ENCODE results near the gene CCDC91. TPM values are rescaled to one million over a fixed set of nuclear protein-coding genes. Genes with fewer than 3 reads are reported as not detected.

CCDC91 gene
- polyA plus RNA-seq, 1 donor (not counting 4 experiments of a cell fraction or from before 2014, with no cell fraction given) = 26.5 TPM

- Histone ChIP-seq H3K4me2 (ENCODE audit: control insufficient read depth, extremely low read depth, insufficient read depth, low read depth, low read length) (no peak overlapping the region), H3K4me3 (ENCODE audit: control insufficient read depth in 2 of 3, extremely low read depth in 1 of 3, insufficient read depth in 2 of 3, low read depth in 1 of 3, low read length in 3 of 3) (no peak overlapping the region), H3K4me1 (ENCODE audit: control insufficient read depth, extremely low read depth, insufficient read depth, low read length) (no peaks in the 10 kb centered on the region), H2AFZ (ENCODE audit: control insufficient read depth, low read length) (no peak overlapping the region), H3K27me3 (ENCODE audit: control insufficient read depth, extremely low read depth, insufficient read depth, low read length) (no peaks in the 10 kb centered on the region), H4K20me1 (ENCODE audit: control insufficient read depth, extremely low read depth, insufficient read depth, low read length) (no peaks in the 10 kb centered on the region), H3K9me3 (ENCODE audit: control insufficient read depth, low read depth, low read length) (no peaks in the 10 kb centered on the region), H3K9ac (ENCODE audit: control insufficient read depth, extremely low read depth, insufficient read depth, low read length) (no peak overlapping the region), H3K27ac (ENCODE audit: control insufficient read depth, insufficient read depth, low read length) (no peak overlapping the region), H3K36me3 (ENCODE audit: control insufficient read depth in 2 of 2, extremely low read depth in 1 of 2, insufficient read depth in 2 of 2, low read length in 2 of 2) (peaks cover 0 to 5% of the 10 kb centered on the region in 2 experiments), H3K79me2 (ENCODE audit: control insufficient read depth, insufficient read depth, low read length) (no peaks in the 10 kb centered on the region), H3K9me1 (ENCODE audit: control insufficient read depth, extremely low read depth, insufficient read depth, low read length) (no peaks in the 10 kb centered on the region)
- DNase-seq (ENCODE audit: low read depth, low spot score) = no peak
- dilution Hi-C loops (cut with MboI; ENCODE audit: extremely low pct_ligation_motif_present, low sequenced_read_pairs) = no loop called here
- no peak for TF ChIP-seq EZH2 (IDR thresholded peaks at IDR 0.05; ENCODE audit: low read length)
- TF ChIP-seq CTCF (optimal IDR thresholded peaks at IDR 0.05 in 1 of 3, IDR thresholded peaks at IDR 0.05 in 1 of 3, conservative IDR thresholded peaks at IDR 0.05 in 1 of 3; ENCODE audit: extremely low read depth in 1 of 3, insufficient read depth in 2 of 3, low read length in 3 of 3) = no peak
- no peak for FAIRE-seq
Observed at GRCh38 chr12:28349196-28349595, 158.9 kb downstream of the CCDC91 start.

- no peak for TF ChIP-seq EZH2 (IDR thresholded peaks at IDR 0.05; ENCODE audit: low read length)
- TF ChIP-seq CTCF (optimal IDR thresholded peaks at IDR 0.05 in 1 of 3, IDR thresholded peaks at IDR 0.05 in 1 of 3, conservative IDR thresholded peaks at IDR 0.05 in 1 of 3; ENCODE audit: extremely low read depth in 1 of 3, insufficient read depth in 2 of 3, low read length in 3 of 3) = no peak
- no peak for DNase-seq (ENCODE audit: low read depth, low spot score)
Observed at GRCh38 chr12:28350502-28350901, 160.2 kb downstream of the CCDC91 start.

More at GRCh38 chr12:28350502-28350901, 160.2 kb downstream of the CCDC91 start:
- peaks cover 0 to 5% of the 10 kb centered on the region in 2 experiments for H3K36me3 ChIP-seq (ENCODE audit: control insufficient read depth in 2 of 2, extremely low read depth in 1 of 2, insufficient read depth in 2 of 2, low read length in 2 of 2)
- no peak for FAIRE-seq
- H3K27me3 ChIP-seq (ENCODE audit: control insufficient read depth, extremely low read depth, insufficient read depth, low read length) = no peaks in the 10 kb centered on the region
- no peak overlapping the region for H3K9ac ChIP-seq (ENCODE audit: control insufficient read depth, extremely low read depth, insufficient read depth, low read length)
- H3K9me3 ChIP-seq (ENCODE audit: control insufficient read depth, low read depth, low read length) = no peaks in the 10 kb centered on the region
- dilution Hi-C loops (cut with MboI; ENCODE audit: extremely low pct_ligation_motif_present, low sequenced_read_pairs) = no loop called here
- no peaks in the 10 kb centered on the region for H4K20me1 ChIP-seq (ENCODE audit: control insufficient read depth, extremely low read depth, insufficient read depth, low read length)
- no peak overlapping the region for H3K27ac ChIP-seq (ENCODE audit: control insufficient read depth, insufficient read depth, low read length)
- no peaks in the 10 kb centered on the region for H3K4me1 ChIP-seq (ENCODE audit: control insufficient read depth, extremely low read depth, insufficient read depth, low read length)
- H2AFZ ChIP-seq (ENCODE audit: control insufficient read depth, low read length) = no peak overlapping the region
- H3K4me3 ChIP-seq (ENCODE audit: control insufficient read depth in 2 of 3, extremely low read depth in 1 of 3, insufficient read depth in 2 of 3, low read depth in 1 of 3, low read length in 3 of 3) = no peak overlapping the region
- H3K4me2 ChIP-seq (ENCODE audit: control insufficient read depth, extremely low read depth, insufficient read depth, low read depth, low read length) = no peak overlapping the region
- H3K79me2 ChIP-seq (ENCODE audit: control insufficient read depth, insufficient read depth, low read length) = no peaks in the 10 kb centered on the region
- H3K9me1 ChIP-seq (ENCODE audit: control insufficient read depth, extremely low read depth, insufficient read depth, low read length) = no peaks in the 10 kb centered on the region
